ENCODE data around the gene ATPAF2.

- TF ChIP-seq, protein P1, sequence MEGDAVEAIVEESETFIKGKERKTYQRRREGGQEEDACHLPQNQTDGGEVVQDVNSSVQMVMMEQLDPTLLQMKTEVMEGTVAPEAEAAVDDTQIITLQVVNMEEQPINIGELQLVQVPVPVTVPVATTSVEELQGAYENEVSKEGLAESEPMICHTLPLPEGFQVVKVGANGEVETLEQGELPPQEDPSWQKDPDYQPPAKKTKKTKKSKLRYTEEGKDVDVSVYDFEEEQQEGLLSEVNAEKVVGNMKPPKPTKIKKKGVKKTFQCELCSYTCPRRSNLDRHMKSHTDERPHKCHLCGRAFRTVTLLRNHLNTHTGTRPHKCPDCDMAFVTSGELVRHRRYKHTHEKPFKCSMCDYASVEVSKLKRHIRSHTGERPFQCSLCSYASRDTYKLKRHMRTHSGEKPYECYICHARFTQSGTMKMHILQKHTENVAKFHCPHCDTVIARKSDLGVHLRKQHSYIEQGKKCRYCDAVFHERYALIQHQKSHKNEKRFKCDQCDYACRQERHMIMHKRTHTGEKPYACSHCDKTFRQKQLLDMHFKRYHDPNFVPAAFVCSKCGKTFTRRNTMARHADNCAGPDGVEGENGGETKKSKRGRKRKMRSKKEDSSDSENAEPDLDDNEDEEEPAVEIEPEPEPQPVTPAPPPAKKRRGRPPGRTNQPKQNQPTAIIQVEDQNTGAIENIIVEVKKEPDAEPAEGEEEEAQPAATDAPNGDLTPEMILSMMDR (IDR thresholded peaks at IDR 0.05) = no peak
- no peak for TF ChIP-seq POLR2A (IDR thresholded peaks at IDR 0.05)
Measured at GRCh38 chr17:17981330-17981729, 57.6 kb downstream of the ATPAF2 start.
